HL-60/S4 (cell line): ENCODE data around the gene NCS1.

Experiments used
- in situ Hi-C: fragments of 300-500 bp; cut with MboI; formaldehyde crosslinking; loops from 2 replicates; pipeline ENCODE4 v1.14.3; 2022; ENCODE audit warnings: low sequenced_read_pairs

Gene NCS1

DNA sequence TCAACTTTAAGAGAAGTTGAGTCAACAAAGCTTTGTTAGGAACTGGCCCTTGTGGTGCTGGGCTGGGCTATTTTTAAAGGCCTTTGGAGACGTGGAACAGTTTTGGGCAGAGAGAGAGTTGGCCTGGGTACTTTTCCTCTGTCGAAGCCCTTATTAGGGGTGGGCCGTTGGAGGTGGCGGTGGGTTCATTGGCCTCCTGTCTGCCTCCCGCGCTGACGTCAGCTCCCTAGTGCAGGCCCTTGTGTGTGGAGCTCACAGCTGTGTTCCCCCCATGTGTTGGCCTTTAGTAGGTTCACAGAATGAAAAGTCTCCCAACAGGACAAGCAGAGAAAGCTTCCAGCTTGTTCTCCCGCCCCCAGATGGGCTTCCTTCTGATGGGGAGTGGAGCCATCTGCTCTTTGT is 2.7 kb downstream of the NCS1 start:
- in situ Hi-C loops: no loop called here

DNA sequence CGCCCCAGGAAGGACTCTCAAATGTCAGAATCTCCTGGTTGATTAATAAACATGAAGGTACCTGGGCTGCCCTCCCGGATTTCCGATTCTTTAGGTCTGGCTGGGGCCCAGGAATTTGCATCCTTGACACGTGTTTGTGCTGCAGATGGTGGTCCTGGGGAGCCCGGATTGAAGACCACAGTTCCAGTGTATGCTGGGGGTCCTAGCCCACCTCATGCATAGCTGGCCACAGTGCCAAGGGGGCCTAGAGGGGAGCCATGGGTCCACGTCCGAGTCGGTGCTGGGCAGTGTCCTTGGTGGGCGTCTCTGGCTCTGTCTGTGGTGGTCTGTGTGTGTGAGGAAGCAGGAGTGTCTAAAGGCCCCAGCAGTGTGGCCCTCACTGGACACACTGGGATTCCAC is 3.2 kb downstream of the NCS1 start:
- in situ Hi-C loops: no loop called here

- in situ Hi-C loops: no loop called here
These were observed 4.6 kb downstream of the NCS1 start for GRCh38 chr9:130176760-130177159.

GRCh38 chr9:130177898-130178805 is 5.9 kb downstream of the NCS1 start:
- in situ Hi-C loops: no loop called here

- in situ Hi-C loops: no loop called here
These were observed 7.2 kb downstream of the NCS1 start for GRCh38 chr9:130179331-130179907.

- in situ Hi-C loops: no loop called here
These were observed 8.3 kb downstream of the NCS1 start for GRCh38 chr9:130180516-130180915.

- in situ Hi-C loops: no loop called here
These were observed 9.6 kb downstream of the NCS1 start for GRCh38 chr9:130181678-130182380.

GRCh38 chr9:130182381-130182909 is 10.2 kb downstream of the NCS1 start:
- in situ Hi-C loops: no loop called here

GRCh38 chr9:130183133-130183762 is 11.0 kb downstream of the NCS1 start:
- in situ Hi-C loops: no loop called here

DNA sequence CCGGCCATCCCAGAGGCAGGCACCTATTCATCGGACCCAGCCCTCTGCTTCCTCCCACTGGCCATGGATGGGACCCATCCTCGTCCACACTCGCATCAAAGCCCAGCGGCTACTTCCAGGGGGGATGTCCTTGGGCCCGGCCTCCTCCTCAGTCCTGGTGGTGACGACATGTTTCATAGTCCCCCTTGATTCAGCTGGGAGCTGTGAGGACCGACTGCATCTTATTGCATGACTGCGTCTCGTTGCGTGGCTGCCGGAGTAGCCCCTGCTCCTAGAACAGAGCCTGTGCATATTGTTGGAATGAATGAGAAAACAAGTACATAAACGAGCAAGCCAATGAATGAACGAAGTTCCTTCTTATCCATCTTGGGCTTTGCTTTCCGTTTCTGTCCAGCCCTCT is 12.8 kb downstream of the NCS1 start:
- in situ Hi-C loops: no loop called here

GRCh38 chr9:130185490-130186031 is 13.4 kb downstream of the NCS1 start:
- in situ Hi-C loops: no loop called here

DNA sequence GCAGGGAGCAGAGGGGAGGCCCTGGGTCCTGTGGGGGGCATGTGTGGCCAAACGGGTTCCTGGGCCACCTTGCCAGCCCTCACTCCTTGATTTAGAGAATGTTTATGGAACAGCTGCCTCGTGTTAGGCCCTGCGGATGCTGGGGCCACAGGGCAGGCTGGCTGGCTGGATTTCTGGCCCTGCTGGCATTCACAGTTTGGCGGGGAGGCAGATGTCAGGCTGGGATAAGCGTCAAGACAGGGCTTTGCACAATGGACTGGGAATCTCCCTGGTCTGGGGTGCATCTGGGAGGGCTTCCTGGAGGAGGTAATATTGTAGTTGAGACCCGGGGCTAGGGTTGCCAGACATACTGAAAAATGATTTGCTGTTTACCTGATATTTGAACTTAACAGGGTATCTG is 13.8 kb downstream of the NCS1 start:
- in situ Hi-C loops: no loop called here

DNA sequence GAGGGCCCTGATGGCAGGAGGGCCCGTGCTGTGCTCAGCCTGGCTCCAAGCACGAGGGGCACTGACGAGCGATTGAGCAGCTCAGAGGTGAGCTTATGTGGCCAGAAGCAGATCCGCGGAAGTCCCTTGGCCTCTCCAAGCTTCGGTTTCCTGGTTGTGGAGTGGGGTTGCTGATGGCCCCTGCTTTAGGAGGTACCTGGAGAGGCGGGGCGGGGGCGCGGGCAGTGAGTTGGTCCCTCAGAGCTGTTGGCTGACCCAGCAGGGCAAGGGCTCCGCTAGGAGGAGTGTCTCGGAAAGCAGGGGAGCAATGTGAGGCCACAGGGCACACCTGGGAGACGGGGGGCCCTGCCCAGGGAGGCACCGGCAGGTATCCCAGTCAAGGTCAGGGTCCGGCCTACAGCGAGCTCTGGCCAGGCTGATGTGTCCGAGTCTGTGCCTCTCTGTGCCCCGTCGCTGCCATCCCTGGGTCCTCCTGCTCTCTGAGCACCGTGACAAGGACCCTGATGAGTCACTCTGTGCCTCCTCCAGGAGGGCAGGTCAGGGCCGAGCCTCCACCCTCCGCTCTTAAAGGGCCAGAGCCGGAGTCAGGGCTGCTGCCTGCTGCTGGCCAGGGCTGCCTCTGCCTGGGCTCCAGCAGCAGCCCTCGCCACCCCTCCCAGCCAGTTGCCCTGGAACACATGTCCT is 14.8 kb downstream of the NCS1 start:
- in situ Hi-C loops: no loop called here

GRCh38 chr9:130187523-130187846 is 15.3 kb downstream of the NCS1 start:
- in situ Hi-C loops: no loop called here

GRCh38 chr9:130188860-130189481 is 16.8 kb downstream of the NCS1 start:
- in situ Hi-C loops: no loop called here

DNA sequence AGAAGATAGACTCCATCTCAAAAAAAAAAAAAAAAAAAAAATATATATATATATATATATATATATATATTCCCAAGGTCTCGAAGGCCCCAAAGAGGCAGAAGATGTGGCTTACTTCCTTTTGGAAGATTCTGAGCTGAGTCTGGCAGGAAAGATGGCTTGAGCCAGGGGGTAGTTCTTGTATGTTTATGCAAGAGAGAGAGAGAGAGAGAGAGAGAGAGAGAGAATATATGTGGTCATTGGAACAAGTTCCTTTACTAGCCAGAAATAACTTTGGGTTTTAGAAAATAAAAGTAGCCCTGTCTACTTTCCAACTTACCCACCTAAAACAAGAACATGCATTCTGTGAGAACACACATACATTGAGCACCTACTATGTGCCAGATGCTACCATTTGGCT is 17.6 kb downstream of the NCS1 start:
- in situ Hi-C loops: no loop called here

DNA sequence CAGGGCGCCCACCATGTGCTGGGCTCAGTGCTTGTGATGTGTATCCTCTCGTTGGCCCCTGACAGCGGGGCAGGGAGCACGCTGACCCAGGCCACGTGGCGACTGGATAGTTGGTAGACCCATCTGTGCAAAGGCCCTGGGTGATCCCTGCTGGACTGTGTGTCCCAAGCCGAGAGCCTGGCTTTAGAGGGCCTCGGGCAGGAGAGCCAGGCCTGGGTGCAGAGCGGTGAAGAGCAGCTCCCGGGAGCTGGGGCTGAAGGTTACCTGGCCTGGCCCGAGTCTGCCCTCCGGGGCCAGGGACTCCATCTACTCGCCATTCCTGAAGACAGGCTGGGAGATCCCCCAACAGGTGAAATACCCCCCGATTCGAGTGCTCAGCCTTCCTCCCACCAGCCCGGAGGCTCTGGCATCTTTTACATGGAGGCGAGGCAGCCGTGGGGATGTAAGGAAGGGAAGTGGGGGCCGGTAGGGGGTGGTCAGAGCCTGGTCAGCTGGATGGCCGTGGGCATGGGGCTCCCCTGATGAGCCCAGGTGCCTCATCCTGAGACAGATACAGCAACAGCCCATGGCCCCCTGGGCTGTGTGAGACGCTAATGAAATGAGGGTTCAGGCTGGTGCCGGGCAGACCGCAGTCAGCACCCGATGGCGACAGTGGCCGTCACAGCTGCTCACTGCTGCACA is 19.0 kb downstream of the NCS1 start:
- in situ Hi-C loops: no loop called here

DNA sequence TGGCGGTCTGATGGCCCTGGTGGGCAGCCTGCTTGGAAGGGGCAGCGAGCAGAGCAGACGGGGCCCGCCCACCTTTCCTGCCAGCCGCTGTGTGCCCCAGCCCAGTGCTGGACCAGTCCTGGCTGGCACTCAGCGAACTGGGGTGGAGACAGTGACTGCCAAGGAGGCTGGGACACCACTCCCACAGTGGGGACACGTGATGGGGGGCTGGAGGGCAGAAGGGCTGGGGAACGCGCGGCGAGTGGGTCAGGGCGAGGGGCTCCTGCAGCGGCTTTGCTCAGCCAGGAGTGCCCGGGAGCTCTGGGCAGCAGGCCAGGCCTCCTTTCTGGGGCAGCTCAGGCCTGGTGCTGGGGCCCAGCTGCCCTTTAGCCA is 19.5 kb downstream of the NCS1 start:
- in situ Hi-C loops: no loop called here

DNA sequence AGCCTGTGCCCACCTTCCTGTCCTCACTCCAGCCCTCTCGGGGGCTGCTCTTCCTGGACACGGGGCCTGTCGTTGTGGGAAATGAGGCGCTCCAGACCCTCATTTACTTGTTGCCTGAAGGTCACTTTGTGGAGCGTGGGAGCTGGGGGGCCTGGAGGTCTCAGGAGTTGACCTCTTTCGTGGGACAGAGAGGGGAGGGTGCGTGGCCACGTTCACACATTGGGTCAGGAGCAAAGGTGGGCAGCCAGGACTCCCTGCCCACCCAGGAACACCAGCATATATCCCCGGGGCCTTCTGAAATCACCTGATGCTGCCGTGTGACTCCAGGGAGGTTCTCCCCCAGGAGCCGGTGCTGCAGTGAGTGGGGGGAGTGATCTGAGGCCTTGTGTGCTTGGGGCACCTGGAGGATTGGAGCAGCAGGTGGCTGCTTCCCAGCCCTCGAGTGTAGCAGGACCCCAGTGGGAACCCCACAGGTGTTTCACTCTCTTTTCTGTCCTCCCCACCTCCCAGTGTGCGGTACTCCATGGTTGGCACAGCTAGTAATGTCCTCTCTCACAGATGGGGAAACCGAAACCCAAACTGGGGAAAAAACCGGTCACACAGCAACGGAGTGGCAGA is 20.3 kb downstream of the NCS1 start:
- in situ Hi-C loops: no loop called here
